ENCODE measurements around the gene TRIM52. TPM values are rescaled to one million over a fixed set of nuclear protein-coding genes. Genes with fewer than 3 reads are reported as not detected.
"Not testable (repeated sequence)": the region's sequence is repeated elsewhere in the genome, so short reads cannot be mapped to it uniquely, and the experiment has no call there.

Gene TRIM52
- total and polyA plus RNA-seq, 4 donors, result 3.0 to 19.3 (median 15.3) TPM

DNA sequence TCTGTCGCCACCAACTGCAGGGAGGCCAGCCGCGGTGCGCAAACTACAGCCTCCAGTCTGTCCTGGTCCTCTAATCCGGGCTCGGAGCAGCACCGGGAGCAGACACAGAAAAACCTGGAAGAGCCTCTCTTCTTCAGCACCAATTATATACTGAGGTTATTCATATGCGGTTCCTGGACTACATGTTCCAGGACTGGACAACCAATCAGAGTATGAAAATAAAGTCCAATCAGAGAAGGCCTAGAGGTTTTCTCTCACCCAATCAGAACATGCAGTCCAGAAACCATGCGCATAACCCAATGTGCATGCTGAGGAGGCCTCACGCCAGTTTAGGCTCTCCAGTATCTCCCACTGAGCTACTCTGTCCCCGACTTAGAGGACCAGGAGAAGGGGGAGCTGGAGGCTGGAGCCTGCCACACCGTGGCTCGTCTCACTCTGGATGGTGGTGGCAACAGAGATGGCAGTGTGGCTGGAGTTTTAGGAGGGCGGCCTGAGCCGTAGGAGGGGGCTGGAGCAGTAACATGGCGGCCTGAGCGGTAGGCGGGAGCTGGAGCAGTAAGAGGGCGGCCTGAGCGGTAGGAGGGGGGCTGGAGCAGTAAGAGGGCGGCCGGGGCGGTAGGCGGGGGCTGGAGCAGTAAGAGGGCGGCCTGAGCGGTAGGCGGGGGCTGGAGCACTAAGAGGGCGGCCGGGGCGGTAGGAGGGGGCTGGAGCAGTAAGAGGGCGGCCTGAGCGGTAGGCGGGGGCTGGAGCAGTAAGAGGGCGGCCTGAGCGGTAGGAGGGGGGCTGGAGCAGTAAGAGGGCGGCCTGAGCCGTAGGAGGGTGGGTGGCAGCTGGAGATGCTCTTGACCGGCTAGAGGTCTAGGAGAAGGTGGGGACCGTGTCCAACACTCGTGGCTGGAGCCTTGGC is 20.4 kb upstream of the TRIM52 start:
- Histone ChIP-seq H3K27ac (ENCODE audit: low read depth in 1 of 2, low read length in 2 of 2) (no peak overlapping the region), H3K27me3 (ENCODE audit: control insufficient read depth in 1 of 2, insufficient read depth in 2 of 2, low read length in 1 of 2) (no peaks in the 10 kb centered on the region), H3K4me1 (ENCODE audit: control insufficient read depth in 1 of 2, insufficient read depth in 2 of 2, low read length in 2 of 2) (no peaks in the 10 kb centered on the region), H3K36me3 (ENCODE audit: control insufficient read depth in 1 of 2, insufficient read depth in 2 of 2, low read length in 1 of 2) (no peaks in the 10 kb centered on the region), H3K9me3 (ENCODE audit: control insufficient read depth, low read length) (no peaks in the 10 kb centered on the region), H3K4me3 (ENCODE audit: low read length in 2 of 2) (no peak overlapping the region)
- intact Hi-C loops (cut with DNase I), result no loop called here
- 91 to 96% methylated on average over 40 of the region's 40 CpGs for WGBS, 2 donors
- DNase-seq (peak in 1 of 2 donors; percentile 67), ATAC-seq (ENCODE audit: low FRiP score) (no peak)

DNA sequence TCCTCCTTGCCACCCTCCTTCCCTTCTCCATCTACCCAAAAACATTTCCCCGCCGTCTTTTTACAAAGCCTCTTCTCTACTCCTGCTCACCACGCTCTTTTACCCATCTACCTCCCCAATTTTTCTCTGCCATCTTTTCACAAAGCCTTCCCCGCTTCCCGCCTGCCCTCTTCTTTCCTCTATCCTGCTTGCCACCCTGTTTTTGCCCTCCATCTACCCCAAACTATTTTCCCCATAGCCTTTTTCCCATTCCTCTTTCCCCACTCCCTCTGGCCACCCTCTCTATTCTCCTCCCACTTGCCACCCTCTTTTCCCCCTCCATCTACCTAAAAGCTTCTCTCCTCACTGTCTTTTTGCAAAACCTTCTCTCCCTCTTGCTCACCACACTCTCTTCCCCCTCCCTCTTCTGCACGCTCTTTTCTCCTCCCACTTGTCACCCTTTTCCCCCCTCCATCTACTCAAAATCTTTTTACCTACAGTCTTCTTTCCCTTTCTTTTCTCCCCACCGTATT is 19.4 kb upstream of the TRIM52 start:
- Histone ChIP-seq H3K36me3 (ENCODE audit: control insufficient read depth in 1 of 2, insufficient read depth in 2 of 2, low read length in 1 of 2) (no peaks in the 10 kb centered on the region), H3K9me3 (ENCODE audit: control insufficient read depth, low read length) (no peaks in the 10 kb centered on the region), H3K27me3 (ENCODE audit: control insufficient read depth in 1 of 2, insufficient read depth in 2 of 2, low read length in 1 of 2) (no peaks in the 10 kb centered on the region), H3K4me1 (ENCODE audit: control insufficient read depth in 1 of 2, insufficient read depth in 2 of 2, low read length in 2 of 2) (no peaks in the 10 kb centered on the region), H3K4me3 (ENCODE audit: low read length in 2 of 2) (no peak overlapping the region), H3K27ac (ENCODE audit: low read depth in 1 of 2, low read length in 2 of 2) (no peak overlapping the region)
- WGBS, 2 donors, result 89 to 93% methylated on average over 7 of the region's 7 CpGs
- no peak for DNase-seq
- ATAC-seq (ENCODE audit: low FRiP score), result no peak
- intact Hi-C loops (cut with DNase I), result no loop called here

DNA sequence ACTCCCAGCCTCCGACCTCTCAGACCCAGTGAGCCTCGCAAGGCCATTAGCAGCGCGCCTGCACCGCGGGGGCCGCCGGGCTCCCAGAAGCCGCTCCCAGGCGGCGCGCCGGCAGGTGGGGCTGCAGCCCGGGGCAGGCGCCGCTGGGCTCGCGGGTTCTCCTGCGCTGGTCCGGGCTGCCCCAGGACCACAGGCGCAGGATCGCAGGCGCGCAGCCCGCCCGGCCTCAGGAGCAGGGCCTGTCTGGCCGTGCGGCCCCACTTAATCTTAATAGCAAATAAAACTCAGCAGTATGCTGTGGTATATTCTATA is 12.4 kb upstream of the TRIM52 start:
- H3K36me3 ChIP-seq (ENCODE audit: control insufficient read depth in 1 of 2, insufficient read depth in 2 of 2, low read length in 1 of 2); H3K27ac ChIP-seq (ENCODE audit: low read depth in 1 of 2, low read length in 2 of 2); H3K27me3 ChIP-seq (ENCODE audit: control insufficient read depth in 1 of 2, insufficient read depth in 2 of 2, low read length in 1 of 2); ATAC-seq (ENCODE audit: low FRiP score); DNase-seq; H3K9me3 ChIP-seq (ENCODE audit: control insufficient read depth, low read length); H3K4me1 ChIP-seq (ENCODE audit: control insufficient read depth in 1 of 2, insufficient read depth in 2 of 2, low read length in 2 of 2); H3K4me3 ChIP-seq (ENCODE audit: low read length in 2 of 2); intact Hi-C loops (cut with DNase I): not testable (repeated sequence)
- WGBS, 2 donors, result 42 to 46% methylated on average over 28 of the region's 28 CpGs

DNA sequence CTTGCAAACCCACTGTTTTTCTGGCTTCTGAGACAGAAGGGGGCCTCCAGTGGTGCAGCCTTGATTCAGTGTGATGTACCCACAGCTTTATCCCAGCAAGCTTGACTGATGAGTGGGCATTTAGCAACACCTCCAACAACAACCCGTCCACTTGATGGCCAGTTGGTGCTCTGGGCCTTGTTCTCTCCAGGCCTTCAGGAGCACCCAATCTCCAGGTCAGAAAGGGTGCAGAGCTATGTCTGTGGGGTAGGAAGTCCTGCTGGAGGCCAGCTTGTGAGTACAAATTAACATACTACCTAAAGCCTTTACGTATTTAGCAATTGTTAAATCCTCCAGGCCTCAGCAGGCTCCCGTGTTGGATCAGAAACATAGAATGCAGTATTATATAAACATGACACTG is 10.1 kb upstream of the TRIM52 start:
- intact Hi-C loops (cut with DNase I), result no loop called here
- no peaks in the 10 kb centered on the region for H3K27me3 ChIP-seq (ENCODE audit: control insufficient read depth in 1 of 2, insufficient read depth in 2 of 2, low read length in 1 of 2)
- no peaks in the 10 kb centered on the region for H3K4me1 ChIP-seq (ENCODE audit: control insufficient read depth in 1 of 2, insufficient read depth in 2 of 2, low read length in 2 of 2)
- no peaks in the 10 kb centered on the region for H3K9me3 ChIP-seq (ENCODE audit: control insufficient read depth, low read length)
- no peak overlapping the region for H3K27ac ChIP-seq (ENCODE audit: low read depth in 1 of 2, low read length in 2 of 2)
- H3K36me3 ChIP-seq (ENCODE audit: control insufficient read depth in 1 of 2, insufficient read depth in 2 of 2, low read length in 1 of 2), result no peaks in the 10 kb centered on the region
- H3K4me3 ChIP-seq (ENCODE audit: low read length in 2 of 2), result no peak overlapping the region
- no peak for DNase-seq
- 86 to 90% methylated on average over 3 of the region's 3 CpGs for WGBS, 2 donors
- ATAC-seq (ENCODE audit: low FRiP score), result no peak

DNA sequence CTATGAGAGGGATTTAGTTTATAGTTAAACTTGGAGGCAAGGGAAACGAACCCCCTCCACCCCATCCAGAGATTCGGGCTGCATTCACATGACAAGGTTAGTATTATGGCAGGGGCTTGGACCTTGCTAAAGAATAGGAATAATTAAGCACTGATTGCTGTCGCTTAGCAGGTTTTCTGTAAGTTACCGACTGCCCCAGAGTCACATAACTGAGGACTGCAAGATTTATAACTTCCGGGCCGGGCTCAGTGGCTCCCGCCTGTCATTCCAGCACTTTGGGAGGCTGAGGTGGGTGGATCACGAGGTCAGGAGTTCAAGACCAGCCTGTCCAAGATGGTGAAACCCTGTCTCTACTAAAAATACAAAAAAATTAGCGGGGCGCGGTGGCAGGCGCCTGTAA is 7.0 kb upstream of the TRIM52 start:
- not testable (repeated sequence) for H3K4me3 ChIP-seq (ENCODE audit: low read length in 2 of 2); H3K27ac ChIP-seq (ENCODE audit: low read depth in 1 of 2, low read length in 2 of 2); H3K9me3 ChIP-seq (ENCODE audit: control insufficient read depth, low read length); H3K36me3 ChIP-seq (ENCODE audit: control insufficient read depth in 1 of 2, insufficient read depth in 2 of 2, low read length in 1 of 2); H3K4me1 ChIP-seq (ENCODE audit: control insufficient read depth in 1 of 2, insufficient read depth in 2 of 2, low read length in 2 of 2); ATAC-seq (ENCODE audit: low FRiP score); H3K27me3 ChIP-seq (ENCODE audit: control insufficient read depth in 1 of 2, insufficient read depth in 2 of 2, low read length in 1 of 2); DNase-seq
- intact Hi-C loops (cut with DNase I), result loop anchor here in 1 of 2 donors (10.0 kb wide), 1 partner anchor 83 kb away; no protein-coding TSS in a partner anchor
- whole genome bisulfite sequencing, 2 donors, result 72 to 74% methylated on average over 12 of the region's 12 CpGs

DNA sequence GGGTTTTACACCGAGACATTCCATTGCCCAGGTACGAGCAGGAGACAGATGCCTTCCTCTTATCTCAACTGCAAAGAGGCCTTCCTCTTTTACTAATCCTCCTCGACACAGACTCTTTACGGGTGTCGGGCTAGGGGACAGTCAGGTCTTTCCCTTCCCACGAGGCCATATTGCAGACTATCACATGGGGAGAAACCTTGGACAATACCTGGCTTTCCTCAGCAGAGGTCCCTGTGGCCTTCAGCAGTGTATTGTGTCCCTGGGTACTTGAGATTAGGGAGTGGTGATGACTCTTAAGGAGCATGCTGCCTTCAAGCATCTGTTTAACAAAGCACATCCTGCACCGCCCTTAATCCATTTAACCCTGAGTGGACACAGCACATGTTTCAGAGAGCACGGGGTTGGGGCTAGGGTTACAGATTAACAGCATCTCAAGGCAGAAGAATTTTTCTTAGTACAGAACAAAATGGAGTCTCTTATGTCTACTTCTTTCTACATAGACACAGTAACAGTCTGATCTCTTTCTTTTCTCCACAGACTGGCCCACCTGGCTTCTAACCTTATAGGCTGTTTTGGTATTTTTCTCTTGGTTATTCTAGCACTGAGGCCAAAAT is 6.5 kb upstream of the TRIM52 start:
- not testable (repeated sequence) for H3K27me3 ChIP-seq (ENCODE audit: control insufficient read depth in 1 of 2, insufficient read depth in 2 of 2, low read length in 1 of 2); ATAC-seq (ENCODE audit: low FRiP score); H3K4me3 ChIP-seq (ENCODE audit: low read length in 2 of 2); H3K27ac ChIP-seq (ENCODE audit: low read depth in 1 of 2, low read length in 2 of 2); DNase-seq; H3K4me1 ChIP-seq (ENCODE audit: control insufficient read depth in 1 of 2, insufficient read depth in 2 of 2, low read length in 2 of 2); H3K9me3 ChIP-seq (ENCODE audit: control insufficient read depth, low read length); H3K36me3 ChIP-seq (ENCODE audit: control insufficient read depth in 1 of 2, insufficient read depth in 2 of 2, low read length in 1 of 2)
- intact Hi-C loops (cut with DNase I), result loop anchor here in 1 of 2 donors (10.0 kb wide), 1 partner anchor 83 kb away; no protein-coding TSS in a partner anchor
- 71% methylated on average over 8 of the region's 8 CpGs for WGBS, 2 donors

DNA sequence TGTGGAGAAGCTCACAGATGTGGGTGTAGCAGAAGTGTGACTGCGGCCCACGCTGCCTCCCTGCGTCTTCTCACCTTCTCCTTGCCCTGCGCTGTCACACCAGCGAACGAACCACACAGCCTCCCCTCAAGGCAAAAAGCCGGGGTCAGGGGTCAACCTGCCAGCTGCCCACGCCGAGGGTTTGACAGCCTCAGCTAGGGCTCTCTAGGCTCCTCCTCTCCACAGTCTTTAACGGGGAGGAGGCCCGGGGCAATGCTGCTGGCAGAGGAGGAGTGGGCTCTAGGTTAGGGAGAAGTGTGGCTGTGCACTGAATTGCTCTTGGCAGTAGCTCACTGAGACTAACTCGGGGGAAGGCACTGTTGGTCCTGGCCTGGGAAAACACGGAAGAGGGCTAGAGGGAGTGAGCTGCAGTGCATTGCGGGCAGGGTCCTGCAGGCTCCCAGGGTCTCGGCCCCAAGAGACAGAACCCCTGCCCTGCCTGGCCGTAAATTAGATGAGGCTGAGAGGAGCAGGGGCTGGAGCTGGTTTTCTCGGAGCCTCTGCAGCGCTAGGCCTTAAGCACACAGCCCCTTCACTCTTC is 4.2 kb upstream of the TRIM52 start:
- intact Hi-C loops (cut with DNase I), result loop anchor here in 1 of 2 donors (10.0 kb wide), 1 partner anchor 80 kb away; no protein-coding TSS in a partner anchor
- H3K36me3 ChIP-seq (ENCODE audit: control insufficient read depth in 1 of 2, insufficient read depth in 2 of 2, low read length in 1 of 2), result no peaks in the 10 kb centered on the region
- no peaks in the 10 kb centered on the region for H3K9me3 ChIP-seq (ENCODE audit: control insufficient read depth, low read length)
- no peak overlapping the region for H3K27ac ChIP-seq (ENCODE audit: low read depth in 1 of 2, low read length in 2 of 2)
- DNase-seq, result no peak
- WGBS, 2 donors, result 61 to 62% methylated on average over 18 of the region's 18 CpGs
- no peaks in the 10 kb centered on the region for H3K4me1 ChIP-seq (ENCODE audit: control insufficient read depth in 1 of 2, insufficient read depth in 2 of 2, low read length in 2 of 2)
- H3K27me3 ChIP-seq (ENCODE audit: control insufficient read depth in 1 of 2, insufficient read depth in 2 of 2, low read length in 1 of 2), result no peaks in the 10 kb centered on the region
- ATAC-seq (ENCODE audit: low FRiP score), result no peak
- H3K4me3 ChIP-seq (ENCODE audit: low read length in 2 of 2), result no peak overlapping the region

DNA sequence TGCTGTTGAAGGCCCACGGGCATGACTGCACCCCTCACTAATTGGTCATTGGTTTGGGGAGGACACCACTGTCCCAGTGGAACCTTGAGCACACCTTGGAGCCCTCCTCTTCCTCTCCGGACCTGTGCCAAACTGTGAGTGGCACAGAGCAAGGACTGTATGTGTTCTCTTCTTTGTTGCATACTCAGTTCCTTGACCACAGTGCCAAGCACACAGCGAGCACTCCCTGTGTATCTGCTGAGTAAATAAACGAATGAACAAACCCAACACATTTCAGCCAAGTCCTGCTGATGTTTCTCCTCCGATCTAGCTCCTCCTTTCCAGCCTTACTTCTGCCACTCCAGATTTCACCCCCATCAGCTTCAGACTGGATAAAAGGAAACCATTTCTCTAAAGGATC is 2.7 kb upstream of the TRIM52 start:
- Histone ChIP-seq H3K36me3 (ENCODE audit: control insufficient read depth in 1 of 2, insufficient read depth in 2 of 2, low read length in 1 of 2) (no peaks in the 10 kb centered on the region), H3K4me3 (ENCODE audit: low read length in 2 of 2) (no peak overlapping the region), H3K4me1 (ENCODE audit: control insufficient read depth in 1 of 2, insufficient read depth in 2 of 2, low read length in 2 of 2) (no peaks in the 10 kb centered on the region), H3K27me3 (ENCODE audit: control insufficient read depth in 1 of 2, insufficient read depth in 2 of 2, low read length in 1 of 2) (no peaks in the 10 kb centered on the region), H3K9me3 (ENCODE audit: control insufficient read depth, low read length) (no peaks in the 10 kb centered on the region), H3K27ac (ENCODE audit: low read depth in 1 of 2, low read length in 2 of 2) (no peak overlapping the region)
- WGBS, 2 donors, result 50 to 53% methylated on average over 5 of the region's 5 CpGs
- no peak for ATAC-seq (ENCODE audit: low FRiP score)
- intact Hi-C loops (cut with DNase I), result loop anchor here (5.0 to 10.0 kb wide), 2 partner anchors 71 to 79 kb away; no protein-coding TSS in a partner anchor
- no peak for DNase-seq
